Measurements from ENCODE around the gene HCRTR1. TPM values are rescaled to one million over a fixed set of nuclear protein-coding genes. Genes with fewer than 3 reads are reported as not detected.

Gene HCRTR1
- total and polyA plus RNA-seq, 10 of the 15 experiments (the other 5 are each of a cell fraction or from before 2014, with no cell fraction given), result not detected

DNA sequence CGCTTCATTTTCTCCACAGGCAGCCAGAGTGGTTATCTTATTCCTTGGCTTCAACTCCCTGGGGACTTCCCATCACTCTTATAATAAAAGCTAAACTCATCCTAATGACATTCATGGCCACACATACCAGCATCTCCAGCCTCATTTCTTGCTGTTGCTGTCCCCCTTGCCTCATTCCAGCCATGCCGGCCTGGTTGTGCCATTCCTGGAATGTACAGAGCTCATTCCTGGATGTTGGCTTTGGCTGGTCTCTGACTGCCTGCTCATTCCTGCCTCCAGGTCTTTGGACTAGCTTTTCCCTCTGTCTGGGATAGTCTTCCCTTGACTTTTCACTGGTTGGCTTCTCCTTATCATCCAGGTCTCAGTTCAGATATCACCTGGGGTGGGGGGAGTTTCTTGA, 29.6 kb downstream of the HCRTR1 start:
- ATAC-seq (no peak), DNase-seq (ENCODE audit: low read depth, low spot score) (no peak), FAIRE-seq (no peak)
- in situ Hi-C loops (cut with MboI) (no loop called here), intact Hi-C loops (cut with micrococcal nuclease; ENCODE audit: unreplicated experiment) (no loop called here)
- ChIA-PET RAD21 (ENCODE audit: unreplicated experiment) (no interaction called here), POLR2A (interaction anchor here (0.6 kb wide), 1 partner anchor 415 kb away, joined by 7 read pairs; no protein-coding TSS in a partner anchor), SMC1A (ENCODE audit: uncharacterized antibody, unreplicated experiment) (interaction anchor here (0.9 kb wide), 1 partner anchor 28 kb away, joined by 3 read pairs; no protein-coding TSS in a partner anchor), CTCF (interaction anchor here (1.4 to 1.5 kb wide), 2 partner anchors 58 to 142 kb away, joined by 3 to 5 read pairs; no protein-coding TSS in a partner anchor)
- Histone ChIP-seq H3K4me3 (no peak overlapping the region), H4K20me1 (ENCODE audit: control insufficient read depth, insufficient read depth) (no peaks in the 10 kb centered on the region), H3K9me3 (replicated peaks; ENCODE audit: control insufficient read depth, insufficient read depth, low read length) (no peaks in the 10 kb centered on the region), H3K27me3 (replicated peaks in 1 of 2; ENCODE audit: control insufficient read depth in 2 of 2, insufficient read depth in 2 of 2, low read length in 1 of 2) (no peaks in the 10 kb centered on the region; a peak in 1 of 4 replicates), H2AFZ (ENCODE audit: control insufficient read depth, low read depth, low read length) (no peak overlapping the region), H3K9ac (ENCODE audit: control insufficient read depth, insufficient read depth, low read length) (no peak overlapping the region), H3K4me1 (ENCODE audit: control insufficient read depth, insufficient read depth, low read length) (peaks cover 4% of the 10 kb centered on the region; the same call in 1 of the 2 replicates), H3K36me3 (ENCODE audit: control insufficient read depth in 2 of 2, insufficient read depth in 2 of 2, low read length in 1 of 2) (no peaks in the 10 kb centered on the region), H3K4me2 (ENCODE audit: control insufficient read depth, insufficient read depth) (no peak overlapping the region), H3K27ac (ENCODE audit: control insufficient read depth, insufficient read depth) (no peak overlapping the region), H3K79me2 (ENCODE audit: control insufficient read depth, insufficient read depth, low read length) (peaks cover 24% of the 10 kb centered on the region)
- whole genome bisulfite sequencing (ENCODE audit: insufficient coverage, insufficient replicate concordance, low lambda C conversion rate, missing lambda C conversion rate), result 47% methylated on average over 2 of the region's 2 CpGs
- BruUV-seq (replicated peaks), result no TSS peak
- TF ChIP-seq SIX5 (IDR thresholded peaks at IDR 0.05; ENCODE audit: low read depth, low read length, severe bottlenecking) (no peak), GABPA (IDR thresholded peaks at IDR 0.05; ENCODE audit: low read depth) (no peak), CHD4 (IDR thresholded peaks at IDR 0.05) (no peak), ZNF274 (IDR thresholded peaks at IDR 0.05; ENCODE audit: insufficient read depth, insufficient read length) (no peak), BMI1 (IDR thresholded peaks at IDR 0.05; ENCODE audit: borderline replicate concordance) (no peak)

DNA sequence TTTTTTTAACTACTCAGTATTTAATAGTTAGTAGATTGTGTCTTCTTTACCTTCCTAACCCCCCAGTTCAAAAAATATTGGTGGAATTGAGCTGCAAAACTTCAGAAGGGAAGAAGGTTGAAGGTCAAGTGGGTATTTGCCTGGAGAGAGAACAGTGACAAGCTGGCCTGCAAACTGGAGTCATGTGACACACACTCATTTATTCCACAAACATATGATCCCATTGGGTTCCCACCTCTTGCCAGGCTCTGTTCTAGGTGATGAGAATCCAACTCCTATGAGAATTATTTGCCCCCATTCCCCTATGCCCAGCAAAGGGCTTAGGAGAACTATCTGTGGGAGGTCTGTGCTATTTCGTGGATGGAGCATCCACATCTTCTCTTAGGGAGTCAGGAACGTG, 30.7 kb downstream of the HCRTR1 start:
- no TSS peak for BruUV-seq (replicated peaks)
- ChIA-PET CTCF (interaction anchor here (0.6 to 1.4 kb wide), 4 partner anchors 16 to 187 kb away, joined by 3 read pairs; no protein-coding TSS in a partner anchor), POLR2A (interaction anchor here (0.7 kb wide), 2 partner anchors 554 to 555 kb away, joined by 3 to 6 read pairs; no protein-coding TSS in a partner anchor), RAD21 (ENCODE audit: unreplicated experiment) (no interaction called here), SMC1A (ENCODE audit: uncharacterized antibody, unreplicated experiment) (no interaction called here)
- Histone ChIP-seq H2AFZ (ENCODE audit: control insufficient read depth, low read depth, low read length) (no peak overlapping the region), H3K36me3 (ENCODE audit: control insufficient read depth in 2 of 2, insufficient read depth in 2 of 2, low read length in 1 of 2) (no peaks in the 10 kb centered on the region), H3K4me2 (ENCODE audit: control insufficient read depth, insufficient read depth) (no peak overlapping the region), H3K27me3 (replicated peaks in 1 of 2; ENCODE audit: control insufficient read depth in 2 of 2, insufficient read depth in 2 of 2, low read length in 1 of 2) (no peaks in the 10 kb centered on the region; a peak in 1 of 4 replicates), H4K20me1 (ENCODE audit: control insufficient read depth, insufficient read depth) (no peaks in the 10 kb centered on the region), H3K27ac (ENCODE audit: control insufficient read depth, insufficient read depth) (no peak overlapping the region), H3K79me2 (ENCODE audit: control insufficient read depth, insufficient read depth, low read length) (peaks cover 15% of the 10 kb centered on the region), H3K9ac (ENCODE audit: control insufficient read depth, insufficient read depth, low read length) (no peak overlapping the region), H3K9me3 (replicated peaks; ENCODE audit: control insufficient read depth, insufficient read depth, low read length) (no peaks in the 10 kb centered on the region), H3K4me1 (ENCODE audit: control insufficient read depth, insufficient read depth, low read length) (peaks cover 4% of the 10 kb centered on the region; the same call in 1 of the 2 replicates), H3K4me3 (no peak overlapping the region)
- DNase-seq (ENCODE audit: low read depth, low spot score), result no peak
- in situ Hi-C loops (cut with MboI) (no loop called here), intact Hi-C loops (cut with micrococcal nuclease; ENCODE audit: unreplicated experiment) (no loop called here)
- WGBS (ENCODE audit: insufficient coverage, insufficient replicate concordance, low lambda C conversion rate, missing lambda C conversion rate), result 0% methylated on average over 2 of the region's 2 CpGs
- FAIRE-seq, result no peak
- ATAC-seq, result no peak
- TF ChIP-seq, protein P1, sequence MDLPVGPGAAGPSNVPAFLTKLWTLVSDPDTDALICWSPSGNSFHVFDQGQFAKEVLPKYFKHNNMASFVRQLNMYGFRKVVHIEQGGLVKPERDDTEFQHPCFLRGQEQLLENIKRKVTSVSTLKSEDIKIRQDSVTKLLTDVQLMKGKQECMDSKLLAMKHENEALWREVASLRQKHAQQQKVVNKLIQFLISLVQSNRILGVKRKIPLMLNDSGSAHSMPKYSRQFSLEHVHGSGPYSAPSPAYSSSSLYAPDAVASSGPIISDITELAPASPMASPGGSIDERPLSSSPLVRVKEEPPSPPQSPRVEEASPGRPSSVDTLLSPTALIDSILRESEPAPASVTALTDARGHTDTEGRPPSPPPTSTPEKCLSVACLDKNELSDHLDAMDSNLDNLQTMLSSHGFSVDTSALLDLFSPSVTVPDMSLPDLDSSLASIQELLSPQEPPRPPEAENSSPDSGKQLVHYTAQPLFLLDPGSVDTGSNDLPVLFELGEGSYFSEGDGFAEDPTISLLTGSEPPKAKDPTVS (IDR thresholded peaks at IDR 0.05; ENCODE audit: low read depth, low read length), result no peak
- no peak for TF ChIP-seq EED (IDR thresholded peaks at IDR 0.05; ENCODE audit: low read depth)
- no peak for TF ChIP-seq MYC (IDR thresholded peaks at IDR 0.05; ENCODE audit: insufficient read depth, insufficient read length, insufficient replicate concordance, low read length, severe bottlenecking)
- no peak for TF ChIP-seq TAF1 (IDR thresholded peaks at IDR 0.05; ENCODE audit: borderline replicate concordance, low read depth, low read length)
- TF ChIP-seq KAT2A (conservative IDR thresholded peaks at IDR 0.05; ENCODE audit: control insufficient read depth, low read depth, low read length), result no peak
- no peak for TF ChIP-seq SRF (IDR thresholded peaks at IDR 0.05; ENCODE audit: low read depth in 2 of 2, low read length in 2 of 2)
- TF ChIP-seq, protein P2, sequence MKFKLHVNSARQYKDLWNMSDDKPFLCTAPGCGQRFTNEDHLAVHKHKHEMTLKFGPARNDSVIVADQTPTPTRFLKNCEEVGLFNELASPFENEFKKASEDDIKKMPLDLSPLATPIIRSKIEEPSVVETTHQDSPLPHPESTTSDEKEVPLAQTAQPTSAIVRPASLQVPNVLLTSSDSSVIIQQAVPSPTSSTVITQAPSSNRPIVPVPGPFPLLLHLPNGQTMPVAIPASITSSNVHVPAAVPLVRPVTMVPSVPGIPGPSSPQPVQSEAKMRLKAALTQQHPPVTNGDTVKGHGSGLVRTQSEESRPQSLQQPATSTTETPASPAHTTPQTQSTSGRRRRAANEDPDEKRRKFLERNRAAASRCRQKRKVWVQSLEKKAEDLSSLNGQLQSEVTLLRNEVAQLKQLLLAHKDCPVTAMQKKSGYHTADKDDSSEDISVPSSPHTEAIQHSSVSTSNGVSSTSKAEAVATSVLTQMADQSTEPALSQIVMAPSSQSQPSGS (IDR thresholded peaks at IDR 0.05; ENCODE audit: low read length), result no peak
- TF ChIP-seq, protein P3, sequence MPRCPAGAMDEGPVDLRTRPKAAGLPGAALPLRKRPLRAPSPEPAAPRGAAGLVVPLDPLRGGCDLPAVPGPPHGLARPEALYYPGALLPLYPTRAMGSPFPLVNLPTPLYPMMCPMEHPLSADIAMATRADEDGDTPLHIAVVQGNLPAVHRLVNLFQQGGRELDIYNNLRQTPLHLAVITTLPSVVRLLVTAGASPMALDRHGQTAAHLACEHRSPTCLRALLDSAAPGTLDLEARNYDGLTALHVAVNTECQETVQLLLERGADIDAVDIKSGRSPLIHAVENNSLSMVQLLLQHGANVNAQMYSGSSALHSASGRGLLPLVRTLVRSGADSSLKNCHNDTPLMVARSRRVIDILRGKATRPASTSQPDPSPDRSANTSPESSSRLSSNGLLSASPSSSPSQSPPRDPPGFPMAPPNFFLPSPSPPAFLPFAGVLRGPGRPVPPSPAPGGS (IDR thresholded peaks at IDR 0.05; ENCODE audit: borderline replicate concordance, insufficient read depth, low read depth, low read length, poor library complexity, severe bottlenecking), result no peak
